A549 (cell line): ENCODE measurements around the gene ZNF428. TPM values are rescaled to one million over a fixed set of nuclear protein-coding genes. Genes with fewer than 3 reads are reported as not detected.

Source experiments
- ATAC-seq, 2 experiments: fragments of 200-7000 bp in 1 of 2; fragments of >200 bp in 1 of 2; cut with Nextera tagmentation in 1 of 2; cut with Tn5 transposase in 1 of 2; 3 replicates each; pipeline versions ENCODE4 v1.8.0 to v1.9.1; 2018 to 2020; ENCODE audit warnings: mild to moderate bottlenecking in 1 of 2, moderate library complexity in 1 of 2
- CTCF ChIA-PET: fragments of 300-600 bp; sonication (Branson Sonifier 250); formaldehyde crosslinking; extraction: SDS; loops from one replicate; lab custom pipeline; 2021; ENCODE audit warnings: antibody characterized with exemption, inconsistent platforms; lab: Yijun Ruan, JAX
- POLR2A ChIA-PET: fragments of 350-600 bp; formaldehyde crosslinking; extraction: SDS; loops from one replicate; lab custom pipeline; 2021; ENCODE audit warnings: antibody characterized with exemption, inconsistent platforms; lab: Yijun Ruan, JAX
- DNase-seq, 2 experiments: peaks; one replicate each; pipeline versions ENCODE4 v3.0.0 to v3.0.0-alpha.2; 2011 to 2016; ENCODE audit warnings: low read depth in 1 of 2, low spot score in 1 of 2
- FAIRE-seq: peaks from 2 replicates; lab custom pipeline; 2011; peaks lifted over from hg19 to GRCh38; lab: Jason Lieb, UNC
- H3K27ac ChIP-seq, 2 experiments: fragments of >200 bp; sonication (Bioruptor Twin); formaldehyde crosslinking; 3 replicates each; pipeline ENCODE4 v1.5.1; 2016 to 2017
- H3K4me1 ChIP-seq: fragments of >200 bp; sonication (Bioruptor Twin); formaldehyde crosslinking; 3 replicates; pipeline ENCODE4 v1.6.1; 2016
- H3K4me2 ChIP-seq: fragments of >200 bp; sonication (Bioruptor Twin); formaldehyde crosslinking; 3 replicates; pipeline ENCODE4 v1.6.1; 2016
- H3K4me3 ChIP-seq: fragments of >200 bp; sonication (Bioruptor Twin); formaldehyde crosslinking; 3 replicates; pipeline ENCODE4 v1.5.1; 2016
- H3K9me3 ChIP-seq: fragments of >200 bp; sonication (Bioruptor Twin); formaldehyde crosslinking; 3 replicates; pipeline ENCODE4 v1.6.1; 2016
- ATOH8 ChIP-seq: fragments of 250-450 bp; sonication (Bioruptor Pico); IDR thresholded peaks from 2 replicates; pipeline ENCODE4 v1.5.0; 2020; ENCODE audit warnings: low read depth, mild to moderate bottlenecking, moderate library complexity
- BHLHE40 ChIP-seq: IDR thresholded peaks from 2 replicates; pipeline ENCODE4 v1.6.1; 2012; ENCODE audit warnings: low read depth, low read length, inconsistent platforms
- CBX8 ChIP-seq: fragments of 200-600 bp; sonication (generic); IDR thresholded peaks from 2 replicates; pipeline ENCODE4 v1.6.1; 2016
- CEBPB ChIP-seq, 2 experiments: fragments of >200 bp in 1 of 2; sonication (Bioruptor Twin) in 1 of 2; formaldehyde crosslinking in 1 of 2; IDR thresholded peaks; 2 replicates each; pipeline ENCODE4 v1.6.1; 2012 to 2016
- CHD2 ChIP-seq: fragments of 150-350 bp; IDR thresholded peaks from 2 replicates; pipeline ENCODE4 v1.6.1; 2014; ENCODE audit warnings: low read length; ENCODE audit not compliant: partially characterized antibody
- EHF ChIP-seq: fragments of 250-450 bp; sonication (Bioruptor Pico); IDR thresholded peaks from 2 replicates; pipeline ENCODE4 v1.5.0; 2020; ENCODE audit warnings: mild to moderate bottlenecking
- ELK1 ChIP-seq: fragments of 150-350 bp; IDR thresholded peaks from 2 replicates; pipeline ENCODE4 v1.6.1; 2014; ENCODE audit warnings: low read depth, mild to moderate bottlenecking, low read length
- FOSL2 ChIP-seq, 2 experiments: fragments of 450-650 bp in 1 of 2; fragments of >200 bp in 1 of 2; sonication (Bioruptor Twin) in 1 of 2; formaldehyde crosslinking; IDR thresholded peaks; 2 replicates each; pipeline versions ENCODE4 v1.5.0 to v1.6.1; 2016 to 2020; ENCODE audit warnings: mild to moderate bottlenecking in 1 of 2, moderate library complexity in 1 of 2
- HDAC2 ChIP-seq: fragments of 200-600 bp; sonication (generic); IDR thresholded peaks from 2 replicates; pipeline ENCODE4 v1.6.1; 2016
- HES2 ChIP-seq: fragments of >200 bp; sonication (Bioruptor Twin); formaldehyde crosslinking; IDR thresholded peaks from 2 replicates; pipeline ENCODE4 v1.6.1; 2016
- HEYL ChIP-seq: fragments of 250-450 bp; sonication (Bioruptor Pico); IDR thresholded peaks from 2 replicates; pipeline ENCODE4 v1.8.0; 2021; ENCODE audit warnings: mild to moderate bottlenecking, moderate library complexity
- HMGXB4 ChIP-seq: fragments of 250-450 bp; sonication (Bioruptor Pico); IDR thresholded peaks from 2 replicates; pipeline ENCODE4 v1.5.0; 2021; ENCODE audit warnings: mild to moderate bottlenecking, moderate library complexity, borderline replicate concordance
- JUN ChIP-seq, 2 experiments: fragments of >200 bp; sonication (Bioruptor Twin); formaldehyde crosslinking; IDR thresholded peaks; 2 replicates in 1 of 2; 3 replicates in 1 of 2; pipeline ENCODE4 v1.6.1; 2016 to 2017
- JUNB ChIP-seq: fragments of >200 bp; sonication (Bioruptor Twin); formaldehyde crosslinking; IDR thresholded peaks from 2 replicates; pipeline ENCODE4 v1.6.1; 2016
- KDM5A ChIP-seq: fragments of 200-600 bp; sonication (generic); IDR thresholded peaks from 2 replicates; pipeline ENCODE4 v1.6.1; 2016; ENCODE audit warnings: antibody characterized with exemption, mild to moderate bottlenecking
- NFE2L2 ChIP-seq: fragments of 150-350 bp; conservative IDR thresholded peaks from 2 replicates; pipeline ENCODE4 v1.6.1; 2014; ENCODE audit warnings: low read length
- NPAS2 ChIP-seq: fragments of 250-450 bp; sonication (Bioruptor Pico); IDR thresholded peaks from 2 replicates; pipeline ENCODE4 v1.8.0; 2022; ENCODE audit warnings: mild to moderate bottlenecking, moderate library complexity, borderline replicate concordance
- NR3C1 ChIP-seq: fragments of >200 bp; sonication (Bioruptor Twin); formaldehyde crosslinking; IDR thresholded peaks from 3 replicates; pipeline ENCODE4 v1.6.1; 2017
- PHF8 ChIP-seq: fragments of 200-600 bp; sonication (generic); IDR thresholded peaks from 2 replicates; pipeline ENCODE4 v1.6.1; 2016; ENCODE audit warnings: low read depth, mild to moderate bottlenecking, antibody characterized with exemption, moderate library complexity, borderline replicate concordance
- RCOR1 ChIP-seq: fragments of 150-350 bp; IDR thresholded peaks from 2 replicates; pipeline ENCODE4 v1.6.1; 2014; ENCODE audit warnings: antibody characterized with exemption, low read length, low read depth
- RNF2 ChIP-seq: fragments of 200-600 bp; sonication (generic); IDR thresholded peaks from 2 replicates; pipeline ENCODE4 v1.6.1; 2016; ENCODE audit warnings: low read depth, mild to moderate bottlenecking, antibody characterized with exemption, moderate library complexity, borderline replicate concordance
- SMC3 ChIP-seq: fragments of >200 bp; sonication (Bioruptor Twin); formaldehyde crosslinking; IDR thresholded peaks from 3 replicates; pipeline ENCODE4 v1.6.1; 2018; ENCODE audit warnings: inconsistent platforms
- SREBF2 ChIP-seq: fragments of 450-650 bp; IDR thresholded peaks from 2 replicates; pipeline ENCODE4 v1.6.1; 2014; ENCODE audit warnings: mild to moderate bottlenecking, moderate library complexity
- ZNF302 ChIP-seq: fragments of 250-450 bp; sonication (Bioruptor Pico); IDR thresholded peaks from 2 replicates; pipeline ENCODE4 v1.9.0; 2021; ENCODE audit warnings: inconsistent platforms, mild to moderate bottlenecking, moderate library complexity
- WGBS: methylation state at CpG from one replicate; pipeline ENCODE4 v1.1.6; 2017; ENCODE audit errors: missing lambda C conversion rate; 5-methylcytosine and 5-hydroxymethylcytosine counted together
- polyA plus RNA-seq, 4 experiments: library from polyadenylated mRNA; depleted of rRNA in 3 of 4; stranded (reverse); fragments of >200 nt; fragmentation: RNase III in 1 of 4; extraction: RNeasy Plus Mini Kit Qiagen cat#74134 plus additional on column Dnase treatment in 1 of 4; gene quantifications; 2 replicates in 3 of 4; 3 replicates in 1 of 4; pipeline ENCODE4 v1.2.3, GENCODE V29; 2011 to 2017
- TF ChIP-seq, protein P1 (sequence below): fragments of >200 bp; sonication (Bioruptor Twin); formaldehyde crosslinking; IDR thresholded peaks from 3 replicates; pipeline ENCODE4 v1.6.1; 2016
- TF ChIP-seq, protein P2 (sequence below): IDR thresholded peaks from 2 replicates; pipeline ENCODE4 v1.6.1; 2012

Gene ZNF428
- polyA plus RNA-seq, 2 of the 4 experiments (the other 2 are of a cell fraction): 22.9 to 52.4 TPM

DNA sequence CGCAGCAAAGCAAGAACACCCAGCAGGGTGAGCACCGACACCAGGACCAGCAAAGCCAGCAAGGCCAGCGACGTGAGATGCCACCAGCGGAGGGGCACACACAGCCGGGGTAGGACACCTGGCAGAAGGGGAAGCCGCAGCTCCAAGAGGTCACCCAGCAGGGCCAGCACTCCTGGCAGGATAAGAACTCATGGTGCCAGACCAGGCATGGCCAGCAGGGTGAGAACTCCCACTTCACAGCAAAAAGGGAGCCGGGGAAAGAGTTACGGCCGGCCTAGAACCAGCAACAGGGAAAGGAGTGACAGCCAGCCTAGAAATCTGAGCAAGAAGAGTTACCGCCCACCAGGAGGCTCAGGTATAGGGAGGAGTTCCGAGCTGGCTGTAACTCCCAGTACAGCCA is 7.1 kb downstream of the ZNF428 start:
- DNase-seq: no peak
- Histone ChIP-seq H3K27ac (no peak overlapping the region), H3K4me2 (no peak overlapping the region), H3K4me3 (no peak overlapping the region), H3K4me1 (peaks cover 6% of the 10 kb centered on the region; the same call in 2 of the 3 replicates), H3K9me3 (no peaks in the 10 kb centered on the region)
- POLR2A ChIA-PET: no interaction called here
- CTCF ChIA-PET: interaction anchor here (1.2 kb wide), 1 partner anchor 13 kb away, joined by 3 read pairs; no protein-coding TSS in a partner anchor
- no peak for ATAC-seq
- TF ChIP-seq FOSL2 (IDR thresholded peaks at IDR 0.05) (no peak), FOSL2 (CRISPR knock-in tag; IDR thresholded peaks at IDR 0.05) (no peak), EHF (CRISPR knock-in tag) (no peak), RNF2 (no peak), NFE2L2 (no peak), CHD2 (no peak), SREBF2 (no peak), HES2 (no peak), HMGXB4 (no peak), ZNF302 (CRISPR knock-in tag) (no peak), ATOH8 (CRISPR knock-in tag) (no peak), NR3C1 (no peak), SMC3 (no peak), PHF8 (no peak), CEBPB (IDR thresholded peaks at IDR 0.05) (no peak), JUNB (no peak), HEYL (no peak), JUN (IDR thresholded peaks at IDR 0.05) (no peak), CBX8 (no peak), ELK1 (no peak), BHLHE40 (no peak)
- no peak for FAIRE-seq
- 93% methylated on average over 12 of the region's 12 CpGs for WGBS

DNA sequence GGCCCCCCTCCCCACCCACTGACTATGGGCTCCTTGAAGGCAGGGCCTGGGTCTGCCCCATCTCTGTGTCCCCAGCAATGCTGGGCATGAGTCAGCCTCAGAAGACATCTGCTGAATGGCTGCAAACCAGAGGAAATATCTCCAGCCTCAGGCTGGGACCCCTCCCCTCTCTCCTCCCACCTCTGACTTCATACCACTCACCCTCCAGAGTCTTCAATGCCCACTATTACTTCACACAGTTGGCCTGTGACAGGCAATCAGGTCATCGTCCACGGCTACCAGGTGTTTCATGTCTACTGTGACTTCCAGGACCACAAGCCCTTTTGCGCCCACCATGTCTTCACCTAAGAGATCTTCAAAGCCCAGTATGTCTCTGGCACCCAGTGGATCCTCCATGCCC is 7.6 kb downstream of the ZNF428 start, which contains the start of gene SRRM5:
TSS of gene SRRM5 (plus strand) at position 301 of the 400 bp plus-strand sequence. CDS start at position 335, 34 bp downstream.
- Histone ChIP-seq H3K4me3 (no peak within 1 kb of the TSS), H3K4me1 (peaks cover 6% of the 10 kb centered on the region; the same call in 2 of the 3 replicates), H3K27ac (no peak within 1 kb of the TSS), H3K9me3 (no peaks in the 10 kb centered on the region), H3K4me2 (no peak within 1 kb of the TSS)
- TF ChIP-seq NPAS2 (CRISPR knock-in tag) (no peak), KDM5A (no peak), HDAC2 (no peak), RCOR1 (no peak), RNF2 (no peak)
- TF ChIP-seq, protein P1, sequence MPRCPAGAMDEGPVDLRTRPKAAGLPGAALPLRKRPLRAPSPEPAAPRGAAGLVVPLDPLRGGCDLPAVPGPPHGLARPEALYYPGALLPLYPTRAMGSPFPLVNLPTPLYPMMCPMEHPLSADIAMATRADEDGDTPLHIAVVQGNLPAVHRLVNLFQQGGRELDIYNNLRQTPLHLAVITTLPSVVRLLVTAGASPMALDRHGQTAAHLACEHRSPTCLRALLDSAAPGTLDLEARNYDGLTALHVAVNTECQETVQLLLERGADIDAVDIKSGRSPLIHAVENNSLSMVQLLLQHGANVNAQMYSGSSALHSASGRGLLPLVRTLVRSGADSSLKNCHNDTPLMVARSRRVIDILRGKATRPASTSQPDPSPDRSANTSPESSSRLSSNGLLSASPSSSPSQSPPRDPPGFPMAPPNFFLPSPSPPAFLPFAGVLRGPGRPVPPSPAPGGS: no peak
- TF ChIP-seq, protein P2, sequence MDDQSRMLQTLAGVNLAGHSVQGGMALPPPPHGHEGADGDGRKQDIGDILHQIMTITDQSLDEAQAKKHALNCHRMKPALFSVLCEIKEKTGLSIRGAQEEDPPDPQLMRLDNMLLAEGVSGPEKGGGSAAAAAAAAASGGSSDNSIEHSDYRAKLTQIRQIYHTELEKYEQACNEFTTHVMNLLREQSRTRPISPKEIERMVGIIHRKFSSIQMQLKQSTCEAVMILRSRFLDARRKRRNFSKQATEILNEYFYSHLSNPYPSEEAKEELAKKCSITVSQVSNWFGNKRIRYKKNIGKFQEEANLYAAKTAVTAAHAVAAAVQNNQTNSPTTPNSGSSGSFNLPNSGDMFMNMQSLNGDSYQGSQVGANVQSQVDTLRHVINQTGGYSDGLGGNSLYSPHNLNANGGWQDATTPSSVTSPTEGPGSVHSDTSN: no peak
- ATAC-seq (no peak), FAIRE-seq (no peak), DNase-seq (no peak)
- 94% methylated on average over 3 of the region's 3 CpGs for WGBS
- ChIA-PET CTCF (interaction anchor here (1.2 kb wide), 1 partner anchor 57 kb away, joined by 4 read pairs; no protein-coding TSS in a partner anchor), POLR2A (interaction anchor here (1.0 kb wide), 1 partner anchor 15 kb away, joined by 4 read pairs; the partner anchor contains the start of genes IRGQ and ZNF576)
